ENCODE results near the gene CELSR1. TPM values are rescaled to one million over a fixed set of nuclear protein-coding genes. Genes with fewer than 3 reads are reported as not detected.

The CELSR1 gene
- total and polyA plus RNA-seq, 9 donors, result 0.63 to 25.2 (median 2.9) TPM

- no peak for DNase-seq
- WGBS, 3 donors, result 96 to 98% (median 97%) methylated on average over 3 of the region's 3 CpGs
- intact Hi-C loops (cut with DNase I), result no loop called here
- TF ChIP-seq POLR2A (IDR thresholded peaks at IDR 0.05) (no peak), CTCF (IDR thresholded peaks at IDR 0.05) (no peak)
- H3K36me3 ChIP-seq, result no peaks in the 10 kb centered on the region
- no peaks in the 10 kb centered on the region for H3K4me1 ChIP-seq (ENCODE audit: insufficient read depth)
- H3K9me3 ChIP-seq, result peaks cover 0 to 5% of the 10 kb centered on the region in 2 donors
- no peak overlapping the region for H3K4me3 ChIP-seq
- no peaks in the 10 kb centered on the region for H3K27me3 ChIP-seq
- no peak overlapping the region for H3K27ac ChIP-seq
These were observed 19.4 kb upstream of the CELSR1 start for GRCh38 chr22:46556775-46557174.

- intact Hi-C loops (cut with DNase I), result no loop called here
- no peaks in the 10 kb centered on the region for H3K27me3 ChIP-seq
- no peak overlapping the region for H3K27ac ChIP-seq
- no peaks in the 10 kb centered on the region for H3K36me3 ChIP-seq
- no peak overlapping the region for H3K4me3 ChIP-seq
- no peak for TF ChIP-seq CTCF (IDR thresholded peaks at IDR 0.05)
- TF ChIP-seq POLR2A (IDR thresholded peaks at IDR 0.05), result no peak
- no peak for TF ChIP-seq EP300 (IDR thresholded peaks at IDR 0.05)
- H3K4me1 ChIP-seq (ENCODE audit: insufficient read depth), result no peaks in the 10 kb centered on the region
- H3K9me3 ChIP-seq, result peaks cover 0 to 5% of the 10 kb centered on the region in 2 donors
- no peak for DNase-seq
- 95 to 98% (median 96%) methylated on average over 4 of the region's 4 CpGs for WGBS, 3 donors
These were observed 15.8 kb upstream of the CELSR1 start for GRCh38 chr22:46553189-46553588.

- no peaks in the 10 kb centered on the region for H3K4me1 ChIP-seq (ENCODE audit: insufficient read depth)
- WGBS, 3 donors, result 79 to 83% (median 82%) methylated on average over 12 of the region's 12 CpGs
- no peak for DNase-seq
- intact Hi-C loops (cut with DNase I), result no loop called here
- no peak overlapping the region for H3K4me3 ChIP-seq
- no peaks in the 10 kb centered on the region for H3K36me3 ChIP-seq
- H3K27ac ChIP-seq, result no peak overlapping the region
- H3K9me3 ChIP-seq, result peaks cover 0 to 1% of the 10 kb centered on the region in 2 donors
- H3K27me3 ChIP-seq, result no peaks in the 10 kb centered on the region
- TF ChIP-seq EP300 (IDR thresholded peaks at IDR 0.05), result no peak
- no peak for TF ChIP-seq POLR2A (IDR thresholded peaks at IDR 0.05)
- TF ChIP-seq CTCF (IDR thresholded peaks at IDR 0.05), result no peak
These were observed 14.6 kb upstream of the CELSR1 start for GRCh38 chr22:46551996-46552395.

GRCh38 chr22:46551321-46551720 lies 13.9 kb upstream of the CELSR1 start:
- Histone ChIP-seq H3K27ac (no peak overlapping the region), H3K27me3 (no peaks in the 10 kb centered on the region), H3K36me3 (no peaks in the 10 kb centered on the region), H3K9me3 (no peaks in the 10 kb centered on the region), H3K4me1 (ENCODE audit: insufficient read depth) (no peaks in the 10 kb centered on the region), H3K4me3 (no peak overlapping the region)
- no peak for TF ChIP-seq CTCF (IDR thresholded peaks at IDR 0.05)
- no peak for TF ChIP-seq POLR2A (IDR thresholded peaks at IDR 0.05)
- intact Hi-C loops (cut with DNase I), result no loop called here
- no peak for DNase-seq
- WGBS, 3 donors, result 80 to 85% (median 85%) methylated on average over 9 of the region's 9 CpGs

Measured in ovary (tissue), 9 donors.